Measurements from ENCODE around the gene MYL11. TPM values are rescaled to one million over a fixed set of nuclear protein-coding genes. Genes with fewer than 3 reads are reported as not detected.

The MYL11 gene
- total RNA-seq, 1 donor from 2014 or later, result not detected

DNA sequence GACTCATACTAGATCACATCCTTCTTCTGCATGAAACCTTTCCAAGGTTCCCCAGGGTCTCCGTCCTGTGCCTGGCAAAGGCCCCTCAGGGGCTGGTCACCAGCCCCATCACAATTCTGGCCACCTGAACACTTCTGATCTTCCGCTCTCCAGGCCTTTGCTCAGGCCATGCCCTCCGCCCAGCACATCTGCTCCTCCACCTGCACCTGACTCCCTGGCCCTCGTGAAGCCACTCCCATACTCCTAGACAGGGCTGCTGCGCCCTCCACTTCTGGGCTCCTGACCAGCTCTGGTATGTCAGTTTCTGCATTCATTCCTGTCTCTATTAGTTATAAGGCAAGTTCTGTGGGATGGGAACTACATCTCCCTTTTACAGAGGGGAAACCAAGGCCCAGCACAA, 1.9 kb upstream of the MYL11 start:
- no peak for FAIRE-seq
- TF ChIP-seq, protein P1, sequence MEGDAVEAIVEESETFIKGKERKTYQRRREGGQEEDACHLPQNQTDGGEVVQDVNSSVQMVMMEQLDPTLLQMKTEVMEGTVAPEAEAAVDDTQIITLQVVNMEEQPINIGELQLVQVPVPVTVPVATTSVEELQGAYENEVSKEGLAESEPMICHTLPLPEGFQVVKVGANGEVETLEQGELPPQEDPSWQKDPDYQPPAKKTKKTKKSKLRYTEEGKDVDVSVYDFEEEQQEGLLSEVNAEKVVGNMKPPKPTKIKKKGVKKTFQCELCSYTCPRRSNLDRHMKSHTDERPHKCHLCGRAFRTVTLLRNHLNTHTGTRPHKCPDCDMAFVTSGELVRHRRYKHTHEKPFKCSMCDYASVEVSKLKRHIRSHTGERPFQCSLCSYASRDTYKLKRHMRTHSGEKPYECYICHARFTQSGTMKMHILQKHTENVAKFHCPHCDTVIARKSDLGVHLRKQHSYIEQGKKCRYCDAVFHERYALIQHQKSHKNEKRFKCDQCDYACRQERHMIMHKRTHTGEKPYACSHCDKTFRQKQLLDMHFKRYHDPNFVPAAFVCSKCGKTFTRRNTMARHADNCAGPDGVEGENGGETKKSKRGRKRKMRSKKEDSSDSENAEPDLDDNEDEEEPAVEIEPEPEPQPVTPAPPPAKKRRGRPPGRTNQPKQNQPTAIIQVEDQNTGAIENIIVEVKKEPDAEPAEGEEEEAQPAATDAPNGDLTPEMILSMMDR (IDR thresholded peaks at IDR 0.05; ENCODE audit: insufficient read depth, low read length, severe bottlenecking), result no peak
- H3K4me3 ChIP-seq (ENCODE audit: low read depth, low read length), result no peak overlapping the region
- DNase-seq (ENCODE audit: low read depth), result no peak
- H3K36me3 ChIP-seq (ENCODE audit: control insufficient read depth, insufficient read depth, low read length), result no peaks in the 10 kb centered on the region
- H3K27me3 ChIP-seq (ENCODE audit: control insufficient read depth, insufficient read depth, low read length), result no peaks in the 10 kb centered on the region

GRCh38 chr16:30375864-30376263, 1.3 kb downstream of the MYL11 start:
- FAIRE-seq, result no peak
- H3K36me3 ChIP-seq (ENCODE audit: control insufficient read depth, insufficient read depth, low read length), result no peaks in the 10 kb centered on the region
- TF ChIP-seq, protein P1 (IDR thresholded peaks at IDR 0.05; ENCODE audit: insufficient read depth, low read length, severe bottlenecking), result no peak
- no peak overlapping the region for H3K4me3 ChIP-seq (ENCODE audit: low read depth, low read length)
- no peak for DNase-seq (ENCODE audit: low read depth)
- H3K27me3 ChIP-seq (ENCODE audit: control insufficient read depth, insufficient read depth, low read length), result no peaks in the 10 kb centered on the region

DNA sequence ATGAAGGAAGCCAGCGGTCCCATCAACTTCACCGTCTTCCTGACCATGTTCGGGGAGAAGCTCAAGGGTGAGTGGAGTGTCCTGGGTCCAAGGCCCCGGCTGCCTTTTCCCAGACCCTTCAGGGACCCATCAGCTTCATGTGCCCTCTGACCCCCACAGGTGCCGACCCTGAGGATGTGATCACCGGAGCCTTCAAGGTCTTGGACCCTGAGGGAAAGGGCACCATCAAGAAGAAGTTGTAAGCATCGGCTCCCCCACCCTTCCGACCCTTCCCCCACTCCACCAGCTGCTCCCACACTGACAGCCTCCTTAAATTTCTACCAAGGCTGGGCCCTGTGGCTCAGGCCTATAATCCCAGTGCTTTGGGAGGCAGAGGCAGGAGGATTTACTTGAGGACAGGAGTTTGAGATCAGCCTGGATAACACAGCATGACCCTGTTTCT, 1.9 kb downstream of the MYL11 start:
- FAIRE-seq (no peak), DNase-seq (ENCODE audit: low read depth) (no peak)
- H3K4me3 ChIP-seq (ENCODE audit: low read depth, low read length), result no peak overlapping the region
- H3K36me3 ChIP-seq (ENCODE audit: control insufficient read depth, insufficient read depth, low read length), result no peaks in the 10 kb centered on the region
- TF ChIP-seq, protein P1 (IDR thresholded peaks at IDR 0.05; ENCODE audit: insufficient read depth, low read length, severe bottlenecking), result no peak
- no peaks in the 10 kb centered on the region for H3K27me3 ChIP-seq (ENCODE audit: control insufficient read depth, insufficient read depth, low read length)

DNA sequence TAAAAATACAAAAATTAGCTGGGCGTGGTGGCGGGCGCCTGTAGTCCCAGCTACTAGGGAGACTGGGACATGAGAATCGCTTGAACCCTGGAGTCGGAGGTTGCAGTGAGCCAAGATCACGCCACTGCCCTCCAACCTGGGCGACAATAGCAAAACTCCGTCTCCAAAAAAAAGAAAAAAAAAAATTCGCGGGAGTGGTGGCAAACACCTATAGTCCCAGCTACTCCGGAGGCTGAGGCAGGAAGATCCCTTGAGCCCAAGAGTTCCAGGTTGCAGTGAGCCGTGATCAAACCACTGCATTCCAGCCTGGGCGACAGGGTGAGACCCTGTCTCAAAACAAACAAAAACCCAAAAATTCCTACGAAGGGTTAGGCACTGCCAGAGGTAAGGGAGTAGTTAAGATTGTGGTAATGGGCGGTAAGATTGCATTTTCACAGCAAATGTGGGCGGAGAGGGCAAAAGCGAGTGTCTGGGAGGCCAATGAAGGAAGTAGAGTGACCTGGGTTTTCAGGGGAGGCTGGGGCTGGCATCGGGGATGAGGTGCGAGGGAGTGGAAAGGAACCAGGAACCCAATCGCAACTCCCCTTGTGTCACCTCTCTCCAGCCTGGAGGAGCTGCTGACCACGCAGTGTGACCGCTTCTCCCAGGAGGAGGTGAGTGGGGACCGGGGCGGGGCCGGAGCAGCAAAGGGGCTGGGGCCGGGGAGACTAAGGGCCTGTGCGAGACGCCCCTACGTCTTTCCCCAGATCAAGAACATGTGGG, 2.6 kb downstream of the MYL11 start:
- H3K36me3 ChIP-seq (ENCODE audit: control insufficient read depth, insufficient read depth, low read length), result no peaks in the 10 kb centered on the region
- FAIRE-seq, result no peak
- H3K4me3 ChIP-seq (ENCODE audit: low read depth, low read length), result peak overlapping the region; percentile 50
- TF ChIP-seq, protein P1 (IDR thresholded peaks at IDR 0.05; ENCODE audit: insufficient read depth, low read length, severe bottlenecking), result no peak
- H3K27me3 ChIP-seq (ENCODE audit: control insufficient read depth, insufficient read depth, low read length), result no peaks in the 10 kb centered on the region
- no peak for DNase-seq (ENCODE audit: low read depth)

- no peak for FAIRE-seq
- Histone ChIP-seq H3K4me3 (ENCODE audit: low read depth, low read length) (peak overlapping the region; percentile 50), H3K27me3 (ENCODE audit: control insufficient read depth, insufficient read depth, low read length) (no peaks in the 10 kb centered on the region), H3K36me3 (ENCODE audit: control insufficient read depth, insufficient read depth, low read length) (no peaks in the 10 kb centered on the region)
- TF ChIP-seq, protein P1 (IDR thresholded peaks at IDR 0.05; ENCODE audit: insufficient read depth, low read length, severe bottlenecking), result no peak
- DNase-seq (ENCODE audit: low read depth), result peak; percentile 59
Observed at GRCh38 chr16:30377812-30378235, 3.2 kb downstream of the MYL11 start.
